ENCODE results near the gene PACSIN3.
"Not testable (repeated sequence)": the region's sequence is repeated elsewhere in the genome, so short reads cannot be mapped to it uniquely, and the experiment has no call there.

- TF ChIP-seq POLR2AphosphoS5 (IDR thresholded peaks at IDR 0.05; ENCODE audit: insufficient read depth, low read depth, low read length); MAX (IDR thresholded peaks at IDR 0.05; ENCODE audit: insufficient read depth, insufficient read length); CTCF (IDR thresholded peaks at IDR 0.05; ENCODE audit: extremely low read depth in 1 of 2, insufficient read depth in 1 of 2, low read depth in 1 of 2, low read length in 2 of 2); POLR2A (IDR thresholded peaks at IDR 0.05; ENCODE audit: low read depth, low read length): not testable (repeated sequence)
These were observed 20.3 kb upstream of the PACSIN3 start for GRCh38 chr11:47206577-47206976.

All from endothelial cell of umbilical vein (primary cell).